NCI-H146 (cell line): Measurements from ENCODE around the gene NT5C2.
"Not testable (repeated sequence)": the region's sequence is repeated elsewhere in the genome, so short reads cannot be mapped to it uniquely, and the experiment has no call there.

Experiments
- DNase-seq: peaks from one replicate; lab custom pipeline; 2025; lab: John Stamatoyannopoulos, UW

Gene NT5C2

DNA sequence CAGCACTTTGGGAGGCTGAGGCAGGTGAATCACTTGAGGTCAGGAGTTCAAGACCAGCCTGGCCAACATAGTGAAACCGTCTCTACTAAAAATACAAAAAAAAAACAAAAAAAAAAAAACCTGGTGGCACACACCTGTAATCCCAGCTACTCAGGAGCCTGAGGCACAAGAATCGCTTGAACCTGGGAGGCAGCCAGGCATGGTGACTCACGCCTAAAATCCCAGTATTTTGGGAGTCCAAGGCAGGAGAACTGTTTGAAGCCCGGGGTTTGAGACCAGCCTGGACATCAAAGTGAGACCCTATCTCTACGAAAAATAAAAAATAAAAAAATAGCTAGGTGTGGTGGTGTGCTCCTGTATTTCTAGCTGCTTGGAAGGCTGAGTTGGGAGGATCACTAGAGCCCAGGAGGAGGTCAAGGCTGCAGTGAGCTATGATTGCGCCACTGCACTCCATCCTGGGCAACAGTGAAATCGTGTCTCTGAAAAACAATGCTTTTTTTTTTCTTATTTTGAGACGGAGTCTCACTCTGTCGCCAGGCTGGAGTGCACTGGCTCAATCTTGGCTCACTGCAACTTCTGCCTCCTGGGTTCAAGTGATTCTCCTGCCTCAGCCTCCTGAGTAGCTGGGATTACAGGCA, 29.2 kb downstream of the NT5C2 start:
- DNase-seq = not testable (repeated sequence)

DNA sequence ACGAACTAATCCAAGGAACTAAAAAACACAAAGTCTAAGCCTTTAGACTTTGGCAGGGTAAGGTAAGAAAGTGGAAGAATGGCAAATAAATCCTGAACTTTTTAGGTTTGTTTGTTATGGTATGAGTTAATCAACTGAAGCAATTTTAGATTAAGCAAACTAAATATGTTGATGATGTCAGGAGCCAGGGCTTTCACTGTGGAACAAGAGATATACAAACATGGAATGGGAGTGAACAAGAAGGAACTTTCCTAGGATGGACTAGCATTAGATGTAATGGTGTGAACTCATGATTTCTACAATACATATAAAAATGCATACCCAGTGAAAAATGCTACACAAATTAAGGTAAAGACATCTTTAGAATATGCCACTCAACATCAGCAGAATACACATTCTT, 35.8 kb downstream of the NT5C2 start:
- no peak for DNase-seq

DNA sequence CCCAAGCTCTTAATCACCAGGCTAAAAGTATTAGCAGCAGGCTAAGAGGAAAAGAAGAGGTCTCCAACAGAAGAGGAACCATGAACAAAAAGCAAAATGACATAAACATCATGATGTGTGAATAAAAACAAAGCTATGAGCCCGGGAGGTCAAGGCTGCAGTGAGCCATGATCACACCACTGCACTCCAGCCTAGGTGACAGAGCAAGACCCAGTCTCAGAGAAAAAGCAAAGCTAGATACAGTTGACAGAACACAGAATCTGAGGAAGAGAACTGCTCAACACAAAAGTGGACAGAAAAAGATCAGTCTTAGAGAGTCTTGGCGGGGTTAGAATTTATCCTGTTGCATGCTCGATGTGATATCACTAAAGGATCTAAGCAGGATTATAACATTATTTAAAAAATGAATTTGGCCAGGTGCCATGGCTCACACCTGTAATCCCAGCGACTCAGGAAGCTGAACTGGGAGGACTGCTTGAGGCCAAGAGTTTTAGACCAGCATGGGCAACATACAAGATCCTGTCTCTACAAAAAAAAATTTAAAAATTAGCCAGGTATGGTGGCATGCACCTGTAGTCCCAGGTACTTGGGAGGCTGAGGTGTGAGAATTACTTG, 37.5 kb downstream of the NT5C2 start:
- no peak for DNase-seq

DNA sequence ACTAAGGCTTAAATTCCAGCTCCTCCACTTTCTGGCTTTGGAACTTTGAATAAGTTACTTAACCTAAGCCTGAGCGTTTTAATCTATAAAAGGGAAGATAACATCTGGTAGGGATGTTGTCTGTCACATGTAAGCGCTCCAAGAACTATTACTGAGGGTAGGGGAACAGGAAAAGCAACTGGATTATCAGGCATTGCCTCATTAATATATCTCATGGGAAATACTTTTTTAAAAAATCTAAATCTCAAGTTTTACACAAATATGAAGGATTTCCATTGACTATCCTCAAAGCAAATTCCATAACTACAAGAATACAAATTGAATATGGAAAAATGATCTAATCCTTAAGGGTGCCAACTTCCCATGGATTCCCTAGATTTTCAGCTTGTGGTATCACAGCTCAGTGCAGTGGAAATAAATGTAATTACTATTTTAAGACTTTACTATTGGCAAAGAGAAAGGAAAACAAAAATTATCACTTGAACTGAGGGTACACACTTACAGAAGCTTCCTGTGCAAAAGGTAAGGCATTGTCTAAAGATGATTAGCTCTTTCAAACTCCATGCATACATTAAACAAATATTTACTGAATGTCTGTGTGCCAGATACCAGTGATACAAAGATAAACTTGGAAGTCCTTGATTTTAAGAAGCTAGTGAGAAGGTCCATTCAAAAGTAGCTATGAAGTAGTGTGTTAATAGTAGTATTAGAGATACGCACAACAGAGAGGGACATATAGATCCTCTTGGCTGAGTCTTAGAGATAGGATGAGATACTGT, 38.4 kb downstream of the NT5C2 start:
- DNase-seq = peak; percentile 2

DNA sequence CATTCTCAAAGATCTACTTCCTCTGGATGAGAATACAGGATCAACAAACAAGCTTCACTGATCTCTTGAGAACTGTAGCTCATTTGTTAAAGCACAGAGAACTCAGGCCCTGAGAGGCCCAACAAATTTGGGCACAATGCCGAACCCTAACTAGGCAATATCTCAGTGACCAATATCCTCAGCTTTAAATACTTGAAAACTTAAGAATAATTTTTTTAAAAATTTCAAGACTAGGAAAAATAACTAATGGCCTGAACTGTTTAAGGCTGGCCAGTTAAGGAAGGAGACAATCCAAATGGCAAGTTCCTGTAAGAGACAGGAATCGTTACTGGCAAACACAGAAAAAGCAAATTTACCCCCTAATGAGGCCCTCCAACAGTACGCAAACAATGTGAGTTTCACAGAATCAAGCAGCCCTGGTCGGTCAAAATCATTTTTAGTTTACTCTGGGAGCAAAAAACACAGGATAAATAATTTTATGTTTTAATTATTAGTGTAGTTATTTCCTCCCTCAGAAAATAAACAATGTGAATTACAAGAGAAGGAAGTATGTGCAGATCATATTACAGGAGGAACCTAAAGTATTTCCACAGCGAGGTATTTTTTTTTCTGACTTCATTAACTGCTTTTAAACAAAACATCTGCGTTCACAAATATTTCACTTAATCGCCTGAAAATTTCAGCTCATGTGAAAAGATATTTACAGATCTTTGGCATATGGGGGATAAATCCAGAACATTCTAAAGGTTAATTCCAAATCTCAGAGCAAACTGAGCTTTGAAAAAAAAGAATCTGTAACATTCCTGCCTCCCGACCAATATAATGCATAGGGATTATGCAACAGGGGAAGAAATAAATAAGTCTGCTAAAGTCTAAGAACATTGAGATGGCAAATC, 39.5 kb downstream of the NT5C2 start:
- peak; percentile 17 for DNase-seq

DNA sequence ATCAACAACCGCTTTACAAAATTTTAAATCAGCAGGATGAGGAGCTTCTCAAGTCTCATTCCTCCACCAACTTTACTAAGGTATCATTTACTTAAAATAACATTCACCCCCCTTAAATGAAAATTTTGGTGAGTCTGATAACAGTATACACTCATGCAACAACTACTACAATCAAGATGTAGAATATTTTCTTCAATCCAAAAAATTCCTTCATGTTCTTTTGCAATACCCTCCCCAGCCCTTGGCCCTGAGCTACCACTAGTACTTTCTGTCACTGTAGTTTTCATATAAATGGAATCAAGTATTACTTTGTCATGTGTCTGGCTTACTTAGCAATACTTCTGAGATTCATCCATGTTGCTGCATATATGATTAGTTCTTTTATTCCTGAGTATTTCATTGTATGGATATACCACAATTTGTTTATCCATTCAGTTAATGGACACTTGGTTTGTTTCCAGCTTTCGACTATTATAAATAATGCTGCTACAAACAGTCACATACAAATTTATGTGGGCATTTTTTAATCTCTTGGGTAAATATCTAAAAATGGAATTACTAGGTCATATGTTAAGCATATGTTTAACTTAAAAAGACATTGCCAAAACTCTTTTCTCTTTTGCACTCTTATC, 43.0 kb downstream of the NT5C2 start:
- DNase-seq = no peak

DNA sequence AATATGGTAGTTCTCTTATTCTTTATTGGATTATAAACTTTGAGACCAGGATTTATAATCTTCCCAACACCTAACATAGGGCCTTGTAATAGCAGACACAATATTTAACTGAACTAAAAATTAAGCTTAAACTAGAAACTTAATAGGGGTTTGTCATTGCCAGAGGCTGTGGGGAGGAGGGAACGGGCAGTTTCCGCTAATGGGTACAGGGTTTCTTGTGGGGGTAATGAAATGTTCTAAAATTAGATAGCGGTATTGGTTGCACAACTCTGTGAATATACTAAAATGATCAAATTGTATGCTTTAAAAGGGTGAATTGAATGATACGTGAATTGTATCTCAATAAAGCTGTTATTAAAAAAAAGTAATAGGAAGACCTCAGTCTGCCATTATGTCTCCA, 45.4 kb downstream of the NT5C2 start:
- no peak for DNase-seq

DNA sequence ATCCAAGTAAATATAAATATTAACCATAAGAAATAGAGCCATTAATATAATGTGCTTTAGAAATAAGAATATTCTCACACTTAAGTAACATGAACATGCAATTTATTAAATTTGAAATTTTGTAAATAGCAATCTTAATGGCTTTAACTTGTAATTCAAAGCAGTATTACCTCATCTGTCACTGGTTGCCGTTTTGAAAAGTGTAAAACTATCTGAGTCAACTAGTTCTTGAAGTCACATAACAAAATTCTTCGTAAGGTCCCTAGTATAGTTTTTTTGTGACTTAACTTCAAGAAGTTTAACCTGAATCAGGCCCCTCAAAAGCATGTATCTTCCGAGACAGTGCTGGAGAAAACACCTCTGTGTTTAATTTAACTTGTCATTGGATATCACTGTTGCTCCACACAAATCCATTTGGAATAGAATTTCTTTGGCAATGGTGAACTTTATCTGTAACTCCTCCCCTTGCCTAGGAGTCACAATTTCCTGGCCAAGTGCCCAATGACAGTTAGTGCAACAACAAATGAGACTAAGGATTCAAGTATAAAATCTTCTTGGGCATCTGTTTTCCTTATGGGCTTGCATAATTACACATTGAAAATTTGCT, 47.1 kb downstream of the NT5C2 start:
- DNase-seq = no peak

DNA sequence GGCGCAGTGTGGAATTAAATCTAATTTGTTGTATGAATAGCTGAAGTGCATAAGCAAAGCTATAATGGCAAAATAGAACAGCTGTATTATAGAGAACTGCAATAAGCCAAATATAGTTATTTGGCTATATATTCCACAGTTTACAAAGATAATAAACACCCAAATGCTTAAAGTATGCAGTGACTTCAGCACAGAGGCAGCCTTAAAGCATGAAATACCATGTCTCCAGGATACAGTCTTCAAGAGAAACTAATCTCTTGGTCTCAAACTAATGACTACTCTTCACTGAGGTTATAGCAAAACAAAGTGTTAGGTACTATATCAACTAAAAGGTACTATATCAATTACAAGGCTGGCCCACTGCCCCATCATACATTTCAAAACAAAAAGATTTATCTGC, 48.0 kb downstream of the NT5C2 start:
- DNase-seq = no peak

DNA sequence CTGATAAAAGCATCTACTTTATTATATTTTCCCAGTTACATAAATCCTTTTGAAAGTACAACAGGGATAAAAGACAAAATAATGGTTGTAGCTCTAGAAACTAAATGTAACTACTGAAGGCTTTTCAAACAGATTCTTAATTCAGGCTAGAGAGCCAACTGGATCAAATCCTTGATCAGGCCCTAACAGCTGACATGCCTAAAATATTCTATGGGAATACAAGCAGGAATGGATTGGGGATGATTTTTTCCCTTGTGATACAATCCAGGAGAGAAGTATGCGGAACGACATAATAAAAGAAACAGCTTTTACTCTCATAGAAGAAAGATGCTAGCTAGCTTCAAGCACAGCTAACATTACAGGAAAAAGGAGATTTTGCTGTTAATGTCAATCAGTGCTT, 49.0 kb downstream of the NT5C2 start:
- no peak for DNase-seq

DNA sequence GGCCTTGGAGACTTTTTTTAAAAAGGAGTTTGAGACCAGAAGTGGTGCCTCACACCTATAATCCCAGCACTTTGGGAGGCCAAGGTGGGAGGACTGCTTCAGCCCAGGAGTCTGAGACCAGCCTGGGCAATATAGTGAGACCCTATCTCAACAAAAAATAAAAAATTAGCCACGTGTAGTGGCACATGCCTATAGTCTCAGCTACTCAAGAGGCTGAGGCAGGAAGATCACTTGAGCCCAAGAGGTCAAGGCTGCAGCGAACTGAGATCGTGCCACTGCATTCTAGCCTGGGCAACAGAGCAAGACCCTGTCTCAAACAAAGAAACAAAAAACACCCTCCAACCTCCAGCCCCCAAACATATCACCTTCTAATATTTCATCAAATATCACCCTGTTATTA, 49.4 kb downstream of the NT5C2 start:
- not testable (repeated sequence) for DNase-seq

DNA sequence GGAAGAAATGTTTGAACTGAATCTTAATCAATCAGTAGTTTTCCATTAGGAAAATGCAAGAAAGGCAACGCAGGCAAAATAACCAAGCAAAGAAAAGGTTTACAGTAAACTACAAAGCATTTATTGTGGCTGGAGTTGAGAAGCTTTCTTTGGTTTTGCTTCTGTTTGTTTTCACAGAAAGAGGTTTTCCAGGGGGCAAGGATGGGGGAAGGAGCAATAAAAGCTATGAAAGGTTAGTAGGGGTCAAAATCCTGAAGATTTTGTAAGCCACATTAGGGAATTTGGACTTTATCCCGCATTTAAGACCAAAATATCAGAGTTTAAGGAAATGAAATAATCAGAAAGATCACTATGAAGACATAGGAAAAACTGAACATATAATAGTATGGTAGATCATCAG, 51.1 kb downstream of the NT5C2 start:
- no peak for DNase-seq

DNA sequence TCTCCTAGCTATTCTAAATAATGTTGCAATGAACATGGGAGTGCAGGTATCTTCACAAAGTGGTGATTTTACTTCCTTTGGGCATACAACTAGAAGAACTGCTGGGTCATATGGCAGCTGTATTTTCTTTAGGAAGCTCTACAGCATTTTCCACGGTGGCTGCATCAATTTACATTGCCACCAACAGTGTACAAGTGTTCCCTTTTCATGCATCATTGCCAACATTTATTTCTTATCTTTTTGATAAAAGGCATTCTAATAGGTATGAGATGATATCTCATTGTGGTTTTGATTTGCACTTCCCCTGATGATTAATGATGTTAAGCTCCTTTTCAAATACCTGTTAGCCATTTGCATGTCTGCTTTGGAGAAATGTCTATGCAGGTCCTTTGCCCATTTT, 52.6 kb downstream of the NT5C2 start:
- peak; percentile 73 for DNase-seq

DNA sequence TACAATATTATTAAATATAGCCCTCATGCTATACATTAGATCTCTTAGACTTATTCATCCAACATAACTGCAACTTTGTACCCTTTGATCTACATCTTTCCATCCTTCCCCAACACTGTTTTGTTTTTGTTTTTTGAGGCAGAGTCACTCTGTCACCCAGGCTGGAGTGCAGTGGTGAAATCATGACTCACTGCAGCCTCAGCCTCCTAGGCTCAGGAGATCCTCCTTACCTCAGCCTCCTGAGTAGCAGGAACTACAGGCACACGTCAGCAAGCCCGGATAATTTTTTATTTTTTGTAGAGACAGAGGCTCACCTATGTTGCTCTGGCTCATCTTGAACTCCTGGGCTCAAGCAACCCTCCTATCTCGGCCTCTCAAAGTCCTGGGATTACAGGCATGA, 53.3 kb downstream of the NT5C2 start:
- DNase-seq = no peak

DNA sequence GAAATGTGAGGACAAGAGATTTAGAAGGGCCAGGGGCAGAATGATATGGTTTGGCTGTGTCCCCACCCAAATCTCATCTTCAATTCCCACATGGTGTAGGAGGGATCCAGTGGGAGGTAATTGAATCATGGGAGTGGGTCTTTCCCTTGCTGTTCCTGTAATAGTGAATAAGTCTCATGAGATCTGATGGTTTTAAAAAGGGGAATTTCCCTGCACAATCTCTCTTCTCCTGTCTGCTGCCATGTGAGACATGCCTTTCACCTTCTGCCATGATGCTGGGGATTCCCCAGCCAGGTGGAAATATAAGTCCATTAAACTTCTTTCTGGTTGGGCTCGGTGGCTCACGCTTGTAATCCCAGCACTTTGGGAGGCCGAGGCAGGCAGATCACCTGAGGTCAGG, 57.9 kb downstream of the NT5C2 start:
- DNase-seq = not testable (repeated sequence)

DNA sequence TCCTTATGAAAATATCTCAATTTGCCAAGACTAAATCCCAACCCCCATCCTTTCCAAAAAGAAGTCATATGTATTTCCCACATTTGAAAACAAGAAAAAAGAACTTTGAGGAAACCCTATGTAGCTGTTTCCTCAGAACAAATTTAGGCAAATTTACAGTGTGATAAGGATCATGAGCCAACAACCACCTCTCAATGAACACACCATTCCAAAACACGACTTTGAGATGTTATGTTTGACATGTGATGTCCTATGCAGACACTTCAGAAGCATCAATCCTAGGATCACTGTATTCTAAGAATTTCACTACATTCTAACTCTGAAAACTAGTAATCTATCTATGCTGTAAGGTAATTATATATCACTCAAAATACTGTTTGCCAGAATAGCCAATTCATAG, 62.2 kb downstream of the NT5C2 start:
- DNase-seq = no peak

DNA sequence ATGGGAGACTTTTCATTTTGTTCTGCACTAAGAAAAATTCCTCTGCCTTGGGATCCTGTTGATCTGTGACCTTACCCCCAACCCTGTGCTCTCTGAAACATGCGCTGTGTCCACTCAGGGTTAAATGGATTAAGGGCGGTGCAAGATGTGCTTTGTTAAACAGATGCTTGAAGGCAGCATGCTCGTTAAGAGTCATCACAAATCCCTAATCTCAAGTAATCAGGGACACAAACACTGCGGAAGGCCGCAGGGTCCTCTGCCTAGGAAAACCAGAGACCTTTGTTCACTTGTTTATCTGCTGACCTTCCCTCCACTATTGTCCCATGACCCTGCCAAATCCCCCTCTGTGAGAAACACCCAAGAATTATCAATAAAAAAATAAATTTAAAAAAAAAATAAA, 62.9 kb downstream of the NT5C2 start:
- DNase-seq = not testable (repeated sequence)

DNA sequence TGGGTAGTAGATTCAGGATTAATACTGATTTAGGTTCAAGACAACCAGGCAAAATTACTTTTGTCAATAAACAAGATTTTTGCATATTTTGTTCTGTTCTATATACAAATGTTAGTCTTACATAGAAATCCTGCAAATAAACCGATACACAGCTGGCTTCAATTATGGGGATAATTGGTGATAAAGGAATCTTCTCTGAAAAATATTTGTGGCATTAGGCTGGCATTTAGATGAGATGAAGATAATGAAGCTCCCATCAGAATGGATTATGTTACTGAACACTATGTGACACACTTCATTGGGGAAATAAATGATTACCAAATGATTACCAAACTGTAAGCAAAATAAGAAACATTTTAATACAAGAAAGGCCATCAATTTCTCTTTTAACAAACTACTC, 65.8 kb downstream of the NT5C2 start:
- no peak for DNase-seq

DNA sequence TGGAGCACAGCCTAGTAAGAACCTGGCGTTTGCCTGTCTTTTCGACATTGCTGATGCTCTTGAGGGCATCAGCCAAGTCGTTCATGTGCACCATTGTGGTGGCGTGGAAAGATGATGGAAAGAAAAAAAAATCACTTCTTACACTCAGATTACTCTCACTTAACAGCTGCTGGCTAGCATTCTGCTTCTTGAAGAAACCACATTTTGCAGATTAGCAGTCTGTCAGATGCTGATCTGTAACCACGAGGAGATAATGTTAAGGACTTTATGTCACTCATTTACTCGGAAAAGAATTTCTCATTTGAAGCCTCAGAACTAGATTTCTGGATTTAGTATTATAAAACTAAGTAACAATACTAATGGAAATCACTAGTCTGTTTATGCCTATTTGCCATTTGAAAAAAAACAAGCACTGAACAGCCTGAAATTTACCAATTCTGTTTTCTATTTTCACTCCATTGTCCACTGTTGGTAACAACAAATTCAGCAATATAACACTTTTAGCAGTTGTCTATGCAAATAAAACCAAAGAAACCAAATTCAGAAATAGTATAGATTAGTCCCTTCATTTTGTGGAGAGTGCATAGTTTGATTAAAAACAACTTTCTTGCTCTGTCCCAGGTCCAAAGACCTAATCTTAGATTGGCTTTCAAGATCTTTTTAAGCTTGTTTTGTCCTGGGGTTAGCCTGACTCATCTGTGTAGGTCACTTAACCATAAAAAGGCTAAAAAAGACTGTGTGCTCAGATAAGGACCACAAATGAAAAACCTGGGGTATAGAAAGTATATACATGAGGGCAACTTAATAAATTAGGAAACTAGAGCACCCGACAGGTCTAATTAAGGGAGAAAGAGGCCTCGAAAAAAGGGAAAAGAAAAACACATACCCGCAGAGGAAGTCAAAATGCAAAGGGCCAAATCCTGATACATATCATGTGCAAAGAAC, 67.5 kb downstream of the NT5C2 start:
- DNase-seq = no peak

DNA sequence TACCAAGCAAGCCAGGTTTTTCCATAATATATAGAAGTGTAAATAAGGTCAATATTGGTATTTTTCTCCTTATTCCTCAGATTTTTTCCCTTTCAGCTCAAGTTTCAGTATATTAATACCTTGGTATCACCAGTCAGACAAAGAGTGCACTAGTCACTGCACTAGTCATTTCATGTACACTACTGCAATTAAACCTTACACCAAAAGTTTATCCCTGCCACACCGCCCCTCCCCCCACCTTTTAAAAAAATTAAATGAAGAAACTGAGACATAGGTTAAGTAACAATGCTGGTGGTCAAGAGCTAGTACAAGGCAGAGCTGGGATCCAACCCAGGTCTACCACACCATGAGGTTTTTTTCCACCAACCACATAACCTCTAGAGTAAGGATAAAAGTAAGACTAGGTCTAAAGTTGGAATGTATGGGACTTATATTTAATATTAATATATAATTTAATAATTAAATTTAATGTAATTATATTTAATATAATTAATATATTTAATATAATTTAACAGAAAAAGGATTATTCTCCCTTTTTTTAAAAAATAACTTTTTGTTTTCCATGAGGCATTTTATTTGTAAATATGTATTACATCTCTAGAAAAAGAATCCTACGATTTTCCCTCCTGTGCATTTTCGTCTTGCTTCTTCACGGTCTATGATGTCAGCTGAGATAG, 68.5 kb downstream of the NT5C2 start:
- DNase-seq = no peak
